ENCODE measurements around the gene ZNF107.
"Not testable (repeated sequence)": the region's sequence is repeated elsewhere in the genome, so short reads cannot be mapped to it uniquely, and the experiment has no call there.

Gene ZNF107

GRCh38 chr7:64686493-64687184 lies 20.7 kb downstream of the ZNF107 start:
- H3K79me2 ChIP-seq (ENCODE audit: control insufficient read depth, insufficient read depth, low read length) = no peaks in the 10 kb centered on the region
- H3K4me3 ChIP-seq (ENCODE audit: low read length) = no peak overlapping the region
- H2BK15ac ChIP-seq (replicated peaks; ENCODE audit: low read depth) = no peak overlapping the region
- H2BK120ac ChIP-seq (ENCODE audit: low read depth, low read length) = no peak overlapping the region
- H3K79me1 ChIP-seq (ENCODE audit: low read length) = peaks cover 2% of the 10 kb centered on the region
- no peak overlapping the region for H3K18ac ChIP-seq (ENCODE audit: low read length)
- H3K27me3 ChIP-seq (ENCODE audit: insufficient read depth, low read length, poor library complexity) = no peaks in the 10 kb centered on the region
- no peak overlapping the region for H2BK5ac ChIP-seq (ENCODE audit: low read length)
- 100% methylated on average over 2 of the region's 10 CpGs for WGBS (ENCODE audit: extremely low coverage, insufficient coverage, low lambda C conversion rate)
- no peak for DNase-seq
- H3K4me2 ChIP-seq (ENCODE audit: low read length) = no peak overlapping the region
- H3K9ac ChIP-seq (ENCODE audit: low read length) = no peak overlapping the region
- peaks cover 4% of the 10 kb centered on the region for H3K36me3 ChIP-seq (ENCODE audit: control insufficient read depth, insufficient read depth, low read length)
- H3K4ac ChIP-seq (ENCODE audit: low read depth, low read length) = no peak overlapping the region
- no peak overlapping the region for H3K23ac ChIP-seq (ENCODE audit: low read length)
- no peak overlapping the region for H4K5ac ChIP-seq (ENCODE audit: low read length)
- H3K56ac ChIP-seq (ENCODE audit: low read length) = no peak overlapping the region
- H2AK5ac ChIP-seq (ENCODE audit: low read length) = no peak overlapping the region
- no peak overlapping the region for H4K8ac ChIP-seq (ENCODE audit: low read depth, low read length)
- no peaks in the 10 kb centered on the region for H3K4me1 ChIP-seq (ENCODE audit: control insufficient read depth, low read depth, low read length)
- no peak overlapping the region for H3K27ac ChIP-seq (ENCODE audit: low read depth, low read length)

GRCh38 chr7:64687249-64687648 lies 21.3 kb downstream of the ZNF107 start:
- Histone ChIP-seq H3K27ac (ENCODE audit: low read depth, low read length) (no peak overlapping the region), H3K36me3 (ENCODE audit: control insufficient read depth, insufficient read depth, low read length) (peaks cover 4% of the 10 kb centered on the region), H3K9ac (ENCODE audit: low read length) (no peak overlapping the region), H3K79me2 (ENCODE audit: control insufficient read depth, insufficient read depth, low read length) (no peaks in the 10 kb centered on the region), H3K23ac (ENCODE audit: low read length) (no peak overlapping the region), H3K18ac (ENCODE audit: low read length) (no peak overlapping the region), H3K56ac (ENCODE audit: low read length) (no peak overlapping the region), H3K79me1 (ENCODE audit: low read length) (peaks cover 2% of the 10 kb centered on the region), H2AK5ac (ENCODE audit: low read length) (no peak overlapping the region), H3K4me1 (ENCODE audit: control insufficient read depth, low read depth, low read length) (no peaks in the 10 kb centered on the region), H3K4ac (ENCODE audit: low read depth, low read length) (no peak overlapping the region), H3K4me3 (ENCODE audit: low read length) (no peak overlapping the region), H2BK5ac (ENCODE audit: low read length) (no peak overlapping the region), H4K5ac (ENCODE audit: low read length) (no peak overlapping the region), H2BK15ac (replicated peaks; ENCODE audit: low read depth) (no peak overlapping the region), H3K4me2 (ENCODE audit: low read length) (no peak overlapping the region), H4K8ac (ENCODE audit: low read depth, low read length) (no peak overlapping the region), H2BK120ac (ENCODE audit: low read depth, low read length) (no peak overlapping the region), H3K27me3 (ENCODE audit: insufficient read depth, low read length, poor library complexity) (no peaks in the 10 kb centered on the region)
- DNase-seq = no peak
- WGBS (ENCODE audit: extremely low coverage, insufficient coverage, low lambda C conversion rate) = no CpG with 5 or more reads among the region's 1 CpG

- no peak for DNase-seq
- Histone ChIP-seq H3K4me1 (ENCODE audit: control insufficient read depth, low read depth, low read length) (no peaks in the 10 kb centered on the region), H3K9ac (ENCODE audit: low read length) (no peak overlapping the region), H3K79me1 (ENCODE audit: low read length) (peaks cover 2% of the 10 kb centered on the region), H2BK15ac (replicated peaks; ENCODE audit: low read depth) (no peak overlapping the region), H2BK5ac (ENCODE audit: low read length) (no peak overlapping the region), H3K4me2 (ENCODE audit: low read length) (no peak overlapping the region), H3K36me3 (ENCODE audit: control insufficient read depth, insufficient read depth, low read length) (no peaks in the 10 kb centered on the region), H4K8ac (ENCODE audit: low read depth, low read length) (no peak overlapping the region), H3K23ac (ENCODE audit: low read length) (no peak overlapping the region), H4K5ac (ENCODE audit: low read length) (no peak overlapping the region), H3K4me3 (ENCODE audit: low read length) (no peak overlapping the region), H3K18ac (ENCODE audit: low read length) (no peak overlapping the region), H3K56ac (ENCODE audit: low read length) (no peak overlapping the region), H3K27ac (ENCODE audit: low read depth, low read length) (no peak overlapping the region), H2BK120ac (ENCODE audit: low read depth, low read length) (no peak overlapping the region), H3K79me2 (ENCODE audit: control insufficient read depth, insufficient read depth, low read length) (no peaks in the 10 kb centered on the region), H3K4ac (ENCODE audit: low read depth, low read length) (no peak overlapping the region), H2AK5ac (ENCODE audit: low read length) (no peak overlapping the region), H3K27me3 (ENCODE audit: insufficient read depth, low read length, poor library complexity) (no peaks in the 10 kb centered on the region)
- WGBS (ENCODE audit: extremely low coverage, insufficient coverage, low lambda C conversion rate) = no CpG with 5 or more reads among the region's 2 CpGs
Measured at GRCh38 chr7:64688988-64689387, 23.1 kb downstream of the ZNF107 start.

GRCh38 chr7:64691831-64692230 lies 25.9 kb downstream of the ZNF107 start:
- no peak overlapping the region for H4K5ac ChIP-seq (ENCODE audit: low read length)
- H3K9ac ChIP-seq (ENCODE audit: low read length) = no peak overlapping the region
- no peaks in the 10 kb centered on the region for H3K79me2 ChIP-seq (ENCODE audit: control insufficient read depth, insufficient read depth, low read length)
- no peak overlapping the region for H3K56ac ChIP-seq (ENCODE audit: low read length)
- no peak overlapping the region for H3K23ac ChIP-seq (ENCODE audit: low read length)
- no peak overlapping the region for H2BK120ac ChIP-seq (ENCODE audit: low read depth, low read length)
- H3K4ac ChIP-seq (ENCODE audit: low read depth, low read length) = no peak overlapping the region
- no peak overlapping the region for H2BK5ac ChIP-seq (ENCODE audit: low read length)
- H3K79me1 ChIP-seq (ENCODE audit: low read length) = no peaks in the 10 kb centered on the region
- no peaks in the 10 kb centered on the region for H3K27me3 ChIP-seq (ENCODE audit: insufficient read depth, low read length, poor library complexity)
- no peak overlapping the region for H4K8ac ChIP-seq (ENCODE audit: low read depth, low read length)
- H3K4me1 ChIP-seq (ENCODE audit: control insufficient read depth, low read depth, low read length) = no peaks in the 10 kb centered on the region
- peaks cover 1% of the 10 kb centered on the region for H3K36me3 ChIP-seq (ENCODE audit: control insufficient read depth, insufficient read depth, low read length)
- no peak for DNase-seq
- no peak overlapping the region for H3K4me3 ChIP-seq (ENCODE audit: low read length)
- H3K4me2 ChIP-seq (ENCODE audit: low read length) = no peak overlapping the region
- no peak overlapping the region for H3K27ac ChIP-seq (ENCODE audit: low read depth, low read length)
- no peak overlapping the region for H3K18ac ChIP-seq (ENCODE audit: low read length)
- no peak overlapping the region for H2BK15ac ChIP-seq (replicated peaks; ENCODE audit: low read depth)
- H2AK5ac ChIP-seq (ENCODE audit: low read length) = no peak overlapping the region

- H3K27ac ChIP-seq (ENCODE audit: low read depth, low read length); H3K4me1 ChIP-seq (ENCODE audit: control insufficient read depth, low read depth, low read length); H3K18ac ChIP-seq (ENCODE audit: low read length); H3K9ac ChIP-seq (ENCODE audit: low read length); H3K56ac ChIP-seq (ENCODE audit: low read length); H3K36me3 ChIP-seq (ENCODE audit: control insufficient read depth, insufficient read depth, low read length); H4K5ac ChIP-seq (ENCODE audit: low read length); H3K79me1 ChIP-seq (ENCODE audit: low read length); H4K8ac ChIP-seq (ENCODE audit: low read depth, low read length); H3K23ac ChIP-seq (ENCODE audit: low read length); H2AK5ac ChIP-seq (ENCODE audit: low read length); H3K79me2 ChIP-seq (ENCODE audit: control insufficient read depth, insufficient read depth, low read length); DNase-seq; H2BK5ac ChIP-seq (ENCODE audit: low read length); H3K4me2 ChIP-seq (ENCODE audit: low read length); H3K4ac ChIP-seq (ENCODE audit: low read depth, low read length); H2BK120ac ChIP-seq (ENCODE audit: low read depth, low read length); H3K27me3 ChIP-seq (ENCODE audit: insufficient read depth, low read length, poor library complexity); H3K4me3 ChIP-seq (ENCODE audit: low read length); H2BK15ac ChIP-seq (replicated peaks; ENCODE audit: low read depth): not testable (repeated sequence)
- no CpG with 5 or more reads among the region's 12 CpGs for WGBS (ENCODE audit: extremely low coverage, insufficient coverage, low lambda C conversion rate)
Measured at GRCh38 chr7:64697863-64698262, 31.9 kb downstream of the ZNF107 start.

- Histone ChIP-seq H3K4me3 (ENCODE audit: low read length) (no peak overlapping the region), H3K23ac (ENCODE audit: low read length) (no peak overlapping the region), H4K8ac (ENCODE audit: low read depth, low read length) (no peak overlapping the region), H2BK15ac (replicated peaks; ENCODE audit: low read depth) (no peak overlapping the region), H3K4ac (ENCODE audit: low read depth, low read length) (no peak overlapping the region), H2AK5ac (ENCODE audit: low read length) (no peak overlapping the region), H3K56ac (ENCODE audit: low read length) (no peak overlapping the region), H3K79me1 (ENCODE audit: low read length) (no peaks in the 10 kb centered on the region), H2BK5ac (ENCODE audit: low read length) (no peak overlapping the region), H3K9ac (ENCODE audit: low read length) (no peak overlapping the region), H3K27me3 (ENCODE audit: insufficient read depth, low read length, poor library complexity) (no peaks in the 10 kb centered on the region), H3K18ac (ENCODE audit: low read length) (no peak overlapping the region), H3K79me2 (ENCODE audit: control insufficient read depth, insufficient read depth, low read length) (no peaks in the 10 kb centered on the region), H4K5ac (ENCODE audit: low read length) (no peak overlapping the region), H3K4me2 (ENCODE audit: low read length) (no peak overlapping the region), H2BK120ac (ENCODE audit: low read depth, low read length) (no peak overlapping the region), H3K36me3 (ENCODE audit: control insufficient read depth, insufficient read depth, low read length) (no peaks in the 10 kb centered on the region), H3K4me1 (ENCODE audit: control insufficient read depth, low read depth, low read length) (no peaks in the 10 kb centered on the region), H3K27ac (ENCODE audit: low read depth, low read length) (no peak overlapping the region)
- no peak for DNase-seq
- WGBS (ENCODE audit: extremely low coverage, insufficient coverage, low lambda C conversion rate) = no CpG with 5 or more reads among the region's 2 CpGs
Measured at GRCh38 chr7:64706625-64707292, 40.8 kb downstream of the ZNF107 start.

Measured in mesendoderm (in vitro differentiated cells).